Activated CD4-positive, alpha-beta T cell treated with anti-CD3 and anti-CD28 coated beads, Interleukin-2, amount 10 ng/mL, durations not matched to agents 24 days and 14 days (primary cell): ENCODE results near the gene CFAP61. TPM values are rescaled to one million over a fixed set of nuclear protein-coding genes. Genes with fewer than 3 reads are reported as not detected.
A peak's percentile ranks its signal among the peaks of the same experiment; 100 is the strongest.
"Not testable (repeated sequence)": the region's sequence is repeated elsewhere in the genome, so short reads cannot be mapped to it uniquely, and the experiment has no call there.

ENCODE experiments used
- DNase-seq: peaks from one replicate; pipeline ENCODE4 v3.0.0; 2022
- H3K27ac Mint-ChIP-seq: one replicate; pipeline ENCODE4 v1.8.0; 2022; ENCODE audit warnings: mild to moderate bottlenecking, mixed read lengths
- H3K27me3 Mint-ChIP-seq: one replicate; pipeline ENCODE4 v1.8.0; 2022; ENCODE audit warnings: mixed read lengths
- H3K36me3 Mint-ChIP-seq: one replicate; pipeline ENCODE4 v1.8.0; 2022; ENCODE audit warnings: low read depth, mild to moderate bottlenecking, mixed read lengths
- H3K4me1 Mint-ChIP-seq: one replicate; pipeline ENCODE4 v1.8.0; 2021; ENCODE audit warnings: mixed read lengths
- H3K4me3 Mint-ChIP-seq: one replicate; pipeline ENCODE4 v1.8.0; 2022; ENCODE audit warnings: mild to moderate bottlenecking, moderate library complexity, mixed read lengths
- H3K9me3 Mint-ChIP-seq: one replicate; pipeline ENCODE4 v1.8.0; 2021; ENCODE audit warnings: mixed read lengths
- intact Hi-C: fragments of 100-400 bp; cut with micrococcal nuclease; formaldehyde crosslinking; loops from one replicate; pipeline ENCODE4 v1.15.1; 2023
- total RNA-seq: library from RNA; stranded (reverse); gene quantifications from 2 replicates; pipeline ENCODE4 v1.2.3, GENCODE V29; 2022

Gene CFAP61
- total RNA-seq: not detected in 2 replicates

DNA sequence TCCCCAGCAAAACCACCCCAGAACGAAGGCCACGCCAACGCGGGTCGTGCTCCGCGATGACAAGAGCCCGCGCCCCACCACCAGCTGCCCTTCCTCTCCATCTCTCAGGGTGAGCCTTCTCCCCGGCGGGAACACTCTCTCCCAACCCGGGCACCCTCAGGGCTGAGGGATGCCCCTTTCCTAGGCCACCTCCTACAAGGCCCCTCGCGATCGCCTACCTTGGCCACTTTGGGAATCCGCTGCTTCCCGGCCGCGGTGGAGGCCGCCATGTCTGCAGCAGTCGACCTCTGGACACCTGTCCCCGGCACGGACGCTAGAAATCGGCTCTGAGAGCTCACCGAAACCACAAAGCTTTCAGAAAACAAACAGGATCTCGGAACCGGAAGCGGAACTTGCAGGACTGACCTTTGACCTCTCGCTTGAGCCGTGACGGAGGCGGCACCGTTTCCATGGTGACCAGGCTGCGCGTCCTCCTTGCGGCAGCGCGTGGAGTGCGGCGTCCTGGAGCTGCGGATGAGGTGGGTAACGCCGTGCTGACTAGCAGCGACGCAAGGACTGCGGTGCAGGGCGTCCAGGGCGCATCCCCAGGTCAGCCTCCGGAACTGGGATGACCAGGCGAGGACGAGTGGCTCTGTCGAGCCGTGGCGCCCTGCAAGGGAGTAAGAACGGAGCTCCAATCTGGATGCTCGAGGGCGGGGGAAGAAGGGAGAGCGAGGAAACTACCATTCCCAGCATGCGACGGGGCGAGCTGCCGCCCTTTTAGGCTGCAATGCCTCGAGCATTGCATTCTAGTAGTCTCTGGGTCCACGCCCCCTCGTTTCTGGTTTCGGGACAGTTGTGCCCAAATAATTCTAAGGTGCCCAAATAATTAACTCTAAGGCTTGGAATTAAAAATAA lies at the start of gene CFAP61, which contains the start of gene CRNKL1:
Gene CFAP61, plus strand, starts transcription at position 459 of the 897 bp plus-strand sequence. CDS start 4,122 bp downstream, outside the sequence.
Gene CRNKL1, minus strand, starts transcription at position 393 of the 897 bp plus-strand sequence. Its CDS starts 124 bp downstream, at position 269.
- intact Hi-C loops: loop anchor here (1.0 kb wide), 3 partner anchors 35 to 1251 kb away; partner anchors contain the start of genes NAA20, RALGAPA2 and XRN2
- peaks cover 1% of the 10 kb centered on the region for H3K27me3 Mint-ChIP-seq
- peak within 1 kb of the TSS; percentile 98 for H3K4me3 Mint-ChIP-seq
- peak; percentile 99 for DNase-seq
- H3K4me1 Mint-ChIP-seq: peaks cover 10% of the 10 kb centered on the region
- H3K9me3 Mint-ChIP-seq: no peaks in the 10 kb centered on the region
- peaks cover 32% of the 10 kb centered on the region for H3K36me3 Mint-ChIP-seq
- peak within 1 kb of the TSS; percentile 96 for H3K27ac Mint-ChIP-seq

DNA sequence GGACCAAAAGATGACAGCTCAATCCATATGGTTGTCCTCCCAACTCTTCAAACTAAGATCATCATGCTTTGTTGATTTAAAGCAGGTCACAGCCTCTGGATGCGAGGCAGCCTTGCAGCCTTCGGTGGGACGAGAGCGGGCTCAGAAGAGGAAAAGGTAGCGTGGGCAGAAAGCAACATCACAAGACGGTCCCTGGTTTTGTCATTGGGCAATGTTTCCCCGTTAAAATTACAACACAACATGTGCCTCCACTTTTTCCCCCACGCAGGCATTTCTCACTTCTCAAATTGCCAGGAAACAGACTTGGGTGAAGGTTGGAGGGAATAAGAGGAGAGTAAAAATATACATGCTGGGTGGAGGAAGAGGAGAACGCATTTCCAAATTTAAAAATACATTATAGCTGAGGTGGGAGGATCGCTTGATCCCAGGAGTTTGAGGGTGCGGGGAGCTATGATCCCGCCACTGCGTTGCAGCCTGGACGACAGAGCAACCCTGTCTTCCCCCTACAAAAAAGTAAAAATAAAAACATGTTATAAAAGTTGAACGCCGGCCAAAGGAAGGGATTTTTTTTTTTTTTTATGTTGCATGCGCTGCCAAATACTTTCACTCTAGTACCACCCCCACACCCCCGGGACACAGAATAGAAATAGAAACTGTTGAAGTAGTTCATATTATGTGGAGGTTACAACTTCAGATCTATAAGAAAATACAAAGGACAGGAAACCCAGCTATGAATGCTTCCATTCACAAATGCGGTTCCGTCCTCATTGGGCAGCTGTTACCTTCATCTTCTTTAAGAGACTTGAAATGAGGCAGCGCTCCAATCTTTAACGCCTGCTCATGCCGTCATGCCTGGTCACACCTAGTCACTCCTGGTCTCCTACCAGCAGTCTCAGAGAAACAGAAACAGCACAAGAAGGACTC lies 49.0 kb upstream of the CFAP61 start:
- Mint-ChIP-seq H3K27ac (peak overlapping the region; percentile 5), H3K36me3 (no peaks in the 10 kb centered on the region), H3K4me1 (peaks cover 14% of the 10 kb centered on the region), H3K9me3 (no peaks in the 10 kb centered on the region), H3K27me3 (peaks cover 36% of the 10 kb centered on the region), H3K4me3 (peak overlapping the region; percentile 58)
- intact Hi-C loops: no loop called here
- peak; percentile 61 for DNase-seq

DNA sequence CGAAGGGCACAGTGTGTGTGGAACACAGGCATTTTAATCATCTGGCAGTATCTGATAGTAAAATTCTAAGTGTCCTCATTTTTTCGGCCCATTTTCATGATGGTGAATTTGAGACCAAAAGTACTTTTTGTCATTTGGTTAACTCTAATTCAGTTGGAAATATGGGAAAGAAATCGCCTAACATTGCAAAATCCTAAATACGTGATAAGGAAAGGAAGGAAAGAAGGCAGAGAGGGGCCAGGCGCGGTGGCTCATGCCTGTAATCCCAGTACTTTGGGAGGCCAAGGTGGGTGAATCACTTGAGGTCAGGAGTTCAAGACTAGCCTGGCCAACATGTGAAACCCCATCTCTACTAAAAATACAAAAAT lies 48.4 kb upstream of the CFAP61 start:
- H3K9me3 Mint-ChIP-seq, DNase-seq, H3K36me3 Mint-ChIP-seq, intact Hi-C loops: not testable (repeated sequence)
- Mint-ChIP-seq H3K27ac (peak overlapping the region; percentile 5), H3K27me3 (peaks cover 37% of the 10 kb centered on the region), H3K4me1 (peaks cover 14% of the 10 kb centered on the region), H3K4me3 (peak overlapping the region; percentile 58)

- Mint-ChIP-seq H3K4me3 (no peak overlapping the region), H3K27me3 (peaks cover 38% of the 10 kb centered on the region), H3K9me3 (no peaks in the 10 kb centered on the region), H3K36me3 (no peaks in the 10 kb centered on the region), H3K4me1 (peaks cover 14% of the 10 kb centered on the region), H3K27ac (no peak overlapping the region)
- no peak for DNase-seq
- intact Hi-C loops: no loop called here
Measured at GRCh38 chr20:20005342-20005741, 47.0 kb upstream of the CFAP61 start.

GRCh38 chr20:20009784-20010253 lies 42.5 kb upstream of the CFAP61 start:
- Mint-ChIP-seq H3K4me3 (no peak overlapping the region), H3K9me3 (no peaks in the 10 kb centered on the region), H3K4me1 (no peaks in the 10 kb centered on the region), H3K36me3 (no peaks in the 10 kb centered on the region), H3K27ac (no peak overlapping the region), H3K27me3 (peaks cover 12% of the 10 kb centered on the region)
- no peak for DNase-seq
- intact Hi-C loops: no loop called here

DNA sequence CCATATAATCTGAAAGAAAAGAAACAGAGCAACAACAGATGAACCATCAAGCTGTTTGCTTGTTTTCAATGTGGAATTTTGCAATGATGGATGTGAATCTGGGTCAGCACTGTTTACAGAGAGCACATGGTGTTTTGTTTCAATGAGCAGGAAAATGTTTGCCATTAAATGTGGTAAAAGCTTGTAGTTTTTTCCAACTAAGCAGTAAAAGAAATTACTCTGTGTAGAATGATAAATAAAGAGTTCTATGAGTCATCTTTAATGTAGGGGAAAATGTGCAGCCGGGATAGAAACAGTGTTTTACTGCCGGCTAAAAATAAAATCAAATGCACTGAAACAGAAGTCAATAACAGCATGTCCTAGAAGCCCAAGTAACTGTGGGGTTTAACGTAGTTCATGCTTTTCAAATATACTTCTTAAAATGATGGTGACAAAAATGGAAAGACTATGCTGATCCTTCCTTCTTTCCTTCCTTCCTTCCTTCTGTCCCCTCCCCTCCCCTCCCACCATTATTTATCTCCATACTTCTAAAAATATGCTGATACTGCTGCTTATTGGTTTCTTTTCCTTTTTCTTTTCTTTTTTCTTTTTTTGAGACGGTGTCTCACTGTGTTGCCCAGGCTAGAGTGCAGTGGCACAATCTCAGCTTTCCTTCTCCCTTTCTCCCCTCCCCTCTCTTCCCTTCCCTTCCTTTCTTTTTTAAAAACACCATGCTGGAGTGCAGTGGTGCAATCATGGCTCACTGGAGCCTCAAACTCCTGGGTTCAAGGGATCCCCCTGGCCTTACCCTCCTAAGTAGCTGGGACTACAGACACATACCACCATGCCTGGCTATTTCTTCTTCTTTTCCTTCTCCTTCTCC lies 41.5 kb upstream of the CFAP61 start:
- DNase-seq: no peak
- no peaks in the 10 kb centered on the region for H3K9me3 Mint-ChIP-seq
- intact Hi-C loops: no loop called here

GRCh38 chr20:20012541-20012940 lies 39.8 kb upstream of the CFAP61 start:
- no peak for DNase-seq
- Mint-ChIP-seq H3K4me1 (peaks cover 4% of the 10 kb centered on the region), H3K27me3 (peaks cover 12% of the 10 kb centered on the region), H3K36me3 (peaks cover 1% of the 10 kb centered on the region), H3K9me3 (no peaks in the 10 kb centered on the region), H3K4me3 (no peak overlapping the region), H3K27ac (no peak overlapping the region)
- intact Hi-C loops: no loop called here

More for the DNA sequence above, 41.5 kb upstream of the CFAP61 start:
- no peak overlapping the region for H3K4me3 Mint-ChIP-seq
- H3K27ac Mint-ChIP-seq: no peak overlapping the region
- H3K27me3 Mint-ChIP-seq: peaks cover 12% of the 10 kb centered on the region
- H3K4me1 Mint-ChIP-seq: no peaks in the 10 kb centered on the region
- no peaks in the 10 kb centered on the region for H3K36me3 Mint-ChIP-seq

- peak; percentile 63 for DNase-seq
- intact Hi-C loops: loop anchor here (5.0 kb wide), 1 partner anchor 698 kb away; the partner anchor contains the start of gene RALGAPA2
- Mint-ChIP-seq H3K4me1 (peaks cover 13% of the 10 kb centered on the region), H3K36me3 (peaks cover 6% of the 10 kb centered on the region), H3K9me3 (no peaks in the 10 kb centered on the region), H3K27ac (no peak overlapping the region), H3K4me3 (no peak overlapping the region), H3K27me3 (peaks cover 7% of the 10 kb centered on the region)
Measured at GRCh38 chr20:20014659-20015058, 37.7 kb upstream of the CFAP61 start.

- Mint-ChIP-seq H3K27ac (peak within 1 kb of the TSS; percentile 85), H3K27me3 (no peaks in the 10 kb centered on the region), H3K4me3 (peak within 1 kb of the TSS; percentile 94), H3K36me3 (peaks cover 8% of the 10 kb centered on the region), H3K4me1 (peaks cover 34% of the 10 kb centered on the region), H3K9me3 (no peaks in the 10 kb centered on the region)
- peak; percentile 97 for DNase-seq
- intact Hi-C loops: loop anchor here (1.0 to 5.0 kb wide), 2 partner anchors 35 to 695 kb away; partner anchors contain the start of genes CFAP61, CRNKL1 and RALGAPA2
Measured at GRCh38 chr20:20017001-20017843, 35.1 kb upstream of the CFAP61 start, which contains the start of gene NAA20. Gene NAA20, plus strand, starts transcription at chr20:20017362. Its CDS starts 35 bp downstream, at chr20:20017397.

- Mint-ChIP-seq H3K4me3 (peak overlapping the region; percentile 94), H3K27ac (peak overlapping the region; percentile 85), H3K27me3 (no peaks in the 10 kb centered on the region), H3K4me1 (peaks cover 38% of the 10 kb centered on the region), H3K9me3 (no peaks in the 10 kb centered on the region), H3K36me3 (peaks cover 11% of the 10 kb centered on the region)
- peak; percentile 71 for DNase-seq
- intact Hi-C loops: loop anchor here (1.0 to 5.0 kb wide), 2 partner anchors 34 to 694 kb away; partner anchors contain the start of genes CFAP61, CRNKL1 and RALGAPA2
Measured at GRCh38 chr20:20017844-20018185, 34.5 kb upstream of the CFAP61 start.

GRCh38 chr20:20018366-20018765 lies 34.0 kb upstream of the CFAP61 start:
- Mint-ChIP-seq H3K4me1 (peaks cover 38% of the 10 kb centered on the region), H3K9me3 (no peaks in the 10 kb centered on the region), H3K36me3 (peaks cover 12% of the 10 kb centered on the region), H3K4me3 (peak overlapping the region; percentile 94), H3K27me3 (no peaks in the 10 kb centered on the region), H3K27ac (peak overlapping the region; percentile 35)
- DNase-seq: no peak
- intact Hi-C loops: loop anchor here (5.0 kb wide), 1 partner anchor 694 kb away; the partner anchor contains the start of gene RALGAPA2

- Mint-ChIP-seq H3K27ac (peak overlapping the region; percentile 20), H3K9me3 (no peaks in the 10 kb centered on the region), H3K4me1 (peaks cover 43% of the 10 kb centered on the region), H3K36me3 (peaks cover 16% of the 10 kb centered on the region), H3K4me3 (peak overlapping the region; percentile 94), H3K27me3 (no peaks in the 10 kb centered on the region)
- DNase-seq: no peak
- intact Hi-C loops: loop anchor here (5.0 kb wide), 1 partner anchor 693 kb away; the partner anchor contains the start of gene RALGAPA2
Measured at GRCh38 chr20:20019123-20019522, 33.2 kb upstream of the CFAP61 start.
